HCT116 (cell line): Measurements from ENCODE around the gene AMOTL2. TPM values are rescaled to one million over a fixed set of nuclear protein-coding genes. Genes with fewer than 3 reads are reported as not detected.

Source experiments
- ATAC-seq: fragments of 200-7000 bp; cut with Tn5 transposase; 2 replicates; pipeline ENCODE4 v1.9.1; 2020; ENCODE audit warnings: mild to moderate bottlenecking, moderate library complexity
- BruUV-seq: library from RNA; stranded (reverse); fragments of 400-500 nt; replicated peaks from 2 replicates; lab custom pipeline; 2021; lab: Mats Ljungman, UMichigan
- CTCF ChIA-PET: fragments of 300-600 bp; sonication (Branson Sonifier 250); formaldehyde crosslinking; loops from one replicate; lab custom pipeline; 2021; ENCODE audit warnings: antibody characterized with exemption; lab: Charles Lee
- POLR2A ChIA-PET: fragments of 300-600, 350-600 bp; sonication (Branson Sonifier 250); formaldehyde crosslinking; loops from one replicate; lab custom pipeline; 2021; ENCODE audit warnings: antibody characterized with exemption; lab: Charles Lee
- RAD21 ChIA-PET, 2 experiments: fragments of 300-600 bp; sonication (Branson Sonifier 250); formaldehyde crosslinking; loops; one replicate each; lab custom pipeline; 2023; ENCODE audit warnings: low total read pairs in 2 of 2; ENCODE audit not compliant: uncharacterized antibody in 2 of 2, unreplicated experiment in 2 of 2, low non-redundant PET in 1 of 2; lab: Charles Lee
- DNase-seq: peaks from one replicate; pipeline ENCODE4 v3.0.0-alpha.2; 2010; ENCODE audit warnings: low read depth, low spot score
- H2AFZ ChIP-seq: fragments of 200-600 bp; shearing (Covaris generic), sonication (generic); 2 replicates; pipeline ENCODE4 v1.6.1; 2017; ENCODE audit warnings: low read depth, mixed run types, mixed read lengths, antibody characterized with exemption, low read length; ENCODE audit not compliant: poor library complexity, severe bottlenecking
- H3K27ac ChIP-seq: 2 replicates; pipeline ENCODE4 v1.5.1; 2012; ENCODE audit warnings: low read depth, low read length
- H3K27me3 ChIP-seq: fragments of 200-600 bp; sonication (generic); 2 replicates; pipeline ENCODE4 v1.6.1; 2016; ENCODE audit warnings: mixed run types, low read length, mixed read lengths; ENCODE audit not compliant: insufficient read depth
- H3K36me3 ChIP-seq, 2 experiments: fragments of 200-500 bp in 1 of 2; fragments of 200-600 bp in 1 of 2; sonication (Bioruptor generic) in 1 of 2; sonication (generic) in 1 of 2; 2 replicates each; pipeline versions ENCODE4 v1.5.1 to v1.6.1; 2014 to 2016; ENCODE audit warnings: low read length in 2 of 2, inconsistent platforms in 1 of 2, mixed read lengths in 1 of 2, mixed run types in 1 of 2; ENCODE audit not compliant: insufficient read depth in 2 of 2, control insufficient read depth in 1 of 2
- H3K4me1 ChIP-seq, 2 experiments: fragments of 200-600 bp in 1 of 2; sonication (generic) in 1 of 2; 2 replicates each; pipeline versions ENCODE4 v1.5.1 to v1.6.1; 2012 to 2017; ENCODE audit warnings: low read length in 2 of 2, inconsistent platforms in 1 of 2, mild to moderate bottlenecking in 1 of 2, mixed read lengths in 1 of 2, mixed run types in 1 of 2, moderate library complexity in 1 of 2; ENCODE audit not compliant: insufficient read depth in 2 of 2, control insufficient read depth in 1 of 2
- H3K4me2 ChIP-seq: fragments of 200-600 bp; sonication (generic); 2 replicates; pipeline ENCODE4 v1.6.1; 2017; ENCODE audit warnings: mixed run types, low read length, mixed read lengths
- H3K4me3 ChIP-seq, 2 experiments: fragments of 200-600 bp in 1 of 2; sonication (generic) in 1 of 2; replicated peaks in 1 of 2; 2 replicates each; pipeline ENCODE4 v1.5.1; 2011 to 2016; ENCODE audit warnings: low read length in 2 of 2, control low read depth in 1 of 2, low read depth in 1 of 2, mild to moderate bottlenecking in 1 of 2, mixed read lengths in 1 of 2, mixed run types in 1 of 2
- H3K79me2 ChIP-seq: fragments of 200-600 bp; sonication (generic); 2 replicates; pipeline ENCODE4 v1.6.1; 2017; ENCODE audit warnings: mild to moderate bottlenecking, mixed run types, low read length, moderate library complexity, mixed read lengths; ENCODE audit not compliant: insufficient read depth
- H3K9ac ChIP-seq: fragments of 200-600 bp; sonication (generic); 2 replicates; pipeline ENCODE4 v1.6.1; 2016; ENCODE audit warnings: low read length, mixed read lengths
- H3K9me2 ChIP-seq: fragments of 200-600 bp; sonication (generic), shearing (Covaris generic); 2 replicates; pipeline ENCODE4 v1.6.1; 2017; ENCODE audit warnings: mixed run types, mild to moderate bottlenecking, moderate library complexity; ENCODE audit not compliant: insufficient read depth
- H3K9me3 ChIP-seq, 2 experiments: fragments of 200-500 bp in 1 of 2; fragments of 200-600 bp in 1 of 2; sonication (Bioruptor generic) in 1 of 2; sonication (generic) in 1 of 2; 2 replicates each; pipeline ENCODE4 v1.6.1; 2014 to 2017; ENCODE audit warnings: low read length in 2 of 2, mixed read lengths in 2 of 2, inconsistent platforms in 1 of 2, low read depth in 1 of 2, mild to moderate bottlenecking in 1 of 2, mixed run types in 1 of 2, moderate library complexity in 1 of 2; ENCODE audit not compliant: control insufficient read depth in 1 of 2, insufficient read depth in 1 of 2
- H4K20me1 ChIP-seq: fragments of 200-600 bp; sonication (generic), shearing (Covaris generic); 2 replicates; pipeline ENCODE4 v1.6.1; 2017; ENCODE audit warnings: mixed run types, mild to moderate bottlenecking, moderate library complexity; ENCODE audit not compliant: insufficient read depth
- CEBPB ChIP-seq: IDR thresholded peaks from 2 replicates; pipeline ENCODE4 v1.6.1; 2012; ENCODE audit warnings: low read depth
- ELF1 ChIP-seq: IDR thresholded peaks from 2 replicates; pipeline ENCODE4 v1.6.1; 2012; ENCODE audit warnings: low read depth, borderline replicate concordance
- POLR2AphosphoS5 ChIP-seq: IDR thresholded peaks from 2 replicates; pipeline ENCODE4 v1.6.1; 2011; ENCODE audit warnings: mild to moderate bottlenecking, low read depth, low read length, moderate library complexity
- SRF ChIP-seq: IDR thresholded peaks from 2 replicates; pipeline ENCODE4 v1.6.1; 2012; ENCODE audit warnings: low read depth
- TCF7L2 ChIP-seq: IDR thresholded peaks from 2 replicates; pipeline ENCODE4 v1.7.0; 2011; ENCODE audit warnings: borderline replicate concordance, inconsistent platforms; ENCODE audit not compliant: insufficient read depth, insufficient read length; ENCODE audit errors: extremely low read depth
- ZFX ChIP-seq: fragments of 450-650 bp; IDR thresholded peaks from 2 replicates; pipeline ENCODE4 v1.6.1; 2017
- ZNF274 ChIP-seq: fragments of 200-500 bp; sonication (Bioruptor generic); IDR thresholded peaks from 2 replicates; pipeline ENCODE4 v1.6.1; 2014; ENCODE audit warnings: mild to moderate bottlenecking, low read depth, low read length, inconsistent platforms
- intact Hi-C: fragments of 100-400 bp; cut with micrococcal nuclease; formaldehyde crosslinking; loops from 2 replicates; pipeline ENCODE4 v1.10.0; 2022
- total RNA-seq: library from RNA; stranded (reverse); gene quantifications from one replicate; pipeline ENCODE4 v1.2.1, GENCODE V29; 2021; ENCODE audit not compliant: unreplicated experiment
- TF ChIP-seq, protein P1 (sequence below), 3 experiments: fragments of 200-600 bp in 1 of 3; sonication (generic) in 1 of 3; IDR thresholded peaks in 2 of 3; conservative IDR thresholded peaks in 1 of 3; 2 replicates each; pipeline ENCODE4 v1.5.1; 2012 to 2017; ENCODE audit warnings: low read depth in 2 of 3, low read length in 2 of 3, antibody characterized with exemption in 1 of 3, borderline replicate concordance in 1 of 3, control low read depth in 1 of 3, mild to moderate bottlenecking in 1 of 3, mixed read lengths in 1 of 3, mixed run types in 1 of 3, moderate library complexity in 1 of 3; ENCODE audit not compliant: insufficient read depth in 1 of 3
- TF ChIP-seq, protein P2 (sequence below): IDR thresholded peaks from 2 replicates; pipeline ENCODE4 v1.6.1; 2011; ENCODE audit warnings: mild to moderate bottlenecking, low read length, moderate library complexity; ENCODE audit not compliant: insufficient replicate concordance; ENCODE audit errors: extremely low read depth

The AMOTL2 gene
- total RNA-seq, 1 experiment from 2014 or later, result 54.0 TPM

DNA sequence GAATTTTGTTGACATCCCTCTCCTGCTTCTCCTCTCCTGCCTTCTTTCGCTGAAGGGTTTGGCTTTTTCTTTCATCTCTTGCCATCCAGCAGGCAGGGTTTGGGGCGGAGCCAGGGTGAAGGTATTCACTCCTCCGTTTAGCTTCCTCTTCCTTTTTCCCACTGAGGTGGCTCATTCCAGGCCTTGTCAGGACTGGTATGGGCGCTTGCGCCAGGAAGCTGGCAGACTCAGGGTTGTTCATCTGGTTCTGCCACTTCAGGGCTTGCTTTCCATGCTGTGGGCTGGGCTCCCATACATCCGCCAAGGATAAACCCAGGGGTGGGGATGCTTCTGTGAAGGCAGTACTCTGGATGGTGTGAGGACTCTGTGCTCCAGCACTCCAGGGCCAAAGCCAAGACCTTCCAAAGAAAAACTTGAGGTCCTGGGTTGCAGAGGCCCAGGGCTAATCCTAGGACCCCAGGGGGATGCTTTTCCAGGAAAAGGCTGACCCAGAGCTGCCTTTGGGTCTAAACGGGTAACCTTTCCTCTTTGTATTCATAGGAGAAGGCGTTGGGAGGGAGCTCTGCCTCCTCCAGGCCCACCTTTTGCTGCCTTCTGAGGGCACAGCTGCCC is 7.7 kb upstream of the AMOTL2 start:
- peak overlapping the region; percentile 36 for H2AFZ ChIP-seq
- DNase-seq, result no peak
- BruUV-seq, result no TSS peak

DNA sequence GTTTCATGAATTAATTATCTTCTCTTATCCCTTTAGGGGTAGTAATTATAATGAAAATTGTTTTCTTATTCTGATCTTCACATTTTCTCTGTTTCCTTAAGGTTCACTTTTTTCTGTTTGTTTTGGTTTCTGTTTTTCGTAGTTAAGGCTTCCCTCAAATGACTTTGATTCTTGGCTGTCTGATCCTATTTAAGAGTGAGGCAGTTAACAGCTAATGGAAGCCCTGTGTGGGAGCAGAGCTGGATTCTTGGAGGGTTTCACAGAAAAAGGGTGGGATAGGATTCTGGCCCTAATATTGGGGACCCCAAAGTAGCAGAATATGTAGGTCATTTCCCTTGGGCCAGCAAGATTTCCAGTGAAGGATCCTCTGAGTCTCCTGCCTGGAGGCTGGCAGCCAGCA is 6.8 kb upstream of the AMOTL2 start:
- no peak for ATAC-seq
- RAD21 ChIA-PET, result no interaction called here
- no TSS peak for BruUV-seq
- Histone ChIP-seq H3K9ac (0 out of 2 replicates have a peak overlapping the region, but pooled peaks have one; percentile 1), H3K9me3 (no peaks in the 10 kb centered on the region), H3K36me3 (no peaks in the 10 kb centered on the region), H2AFZ (no peak overlapping the region), H3K79me2 (no peaks in the 10 kb centered on the region), H3K4me1 (peaks cover 35 to 38% of the 10 kb centered on the region in 2 experiments), H3K27ac (no peak overlapping the region), H3K4me3 (no peak overlapping the region), H3K27me3 (no peaks in the 10 kb centered on the region), H3K9me2 (no peaks in the 10 kb centered on the region; the same call in 1 of the 2 replicates), H3K4me2 (peak overlapping the region; percentile 52; the same call in 1 of the 2 replicates), H4K20me1 (no peaks in the 10 kb centered on the region)
- CTCF ChIA-PET, result interaction anchor here (1.1 to 1.9 kb wide), 2 partner anchors 65 to 93 kb away, joined by 3 to 6 read pairs; no protein-coding TSS in a partner anchor
- no peak for DNase-seq
- intact Hi-C loops, result no loop called here
- POLR2A ChIA-PET, result no interaction called here
- TF ChIP-seq TCF7L2, result no peak
- TF ChIP-seq CEBPB, result no peak
- TF ChIP-seq ZNF274, result no peak
- no peak for TF ChIP-seq ELF1
- no peak for TF ChIP-seq ZFX
- no peak for TF ChIP-seq POLR2AphosphoS5
- TF ChIP-seq, protein P1, sequence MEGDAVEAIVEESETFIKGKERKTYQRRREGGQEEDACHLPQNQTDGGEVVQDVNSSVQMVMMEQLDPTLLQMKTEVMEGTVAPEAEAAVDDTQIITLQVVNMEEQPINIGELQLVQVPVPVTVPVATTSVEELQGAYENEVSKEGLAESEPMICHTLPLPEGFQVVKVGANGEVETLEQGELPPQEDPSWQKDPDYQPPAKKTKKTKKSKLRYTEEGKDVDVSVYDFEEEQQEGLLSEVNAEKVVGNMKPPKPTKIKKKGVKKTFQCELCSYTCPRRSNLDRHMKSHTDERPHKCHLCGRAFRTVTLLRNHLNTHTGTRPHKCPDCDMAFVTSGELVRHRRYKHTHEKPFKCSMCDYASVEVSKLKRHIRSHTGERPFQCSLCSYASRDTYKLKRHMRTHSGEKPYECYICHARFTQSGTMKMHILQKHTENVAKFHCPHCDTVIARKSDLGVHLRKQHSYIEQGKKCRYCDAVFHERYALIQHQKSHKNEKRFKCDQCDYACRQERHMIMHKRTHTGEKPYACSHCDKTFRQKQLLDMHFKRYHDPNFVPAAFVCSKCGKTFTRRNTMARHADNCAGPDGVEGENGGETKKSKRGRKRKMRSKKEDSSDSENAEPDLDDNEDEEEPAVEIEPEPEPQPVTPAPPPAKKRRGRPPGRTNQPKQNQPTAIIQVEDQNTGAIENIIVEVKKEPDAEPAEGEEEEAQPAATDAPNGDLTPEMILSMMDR (IDR thresholded peaks at IDR 0.05 in 2 of 3, conservative IDR thresholded peaks at IDR 0.05 in 1 of 3; ENCODE audit: borderline replicate concordance in 1 of 3, insufficient read depth in 1 of 3, low read depth in 2 of 3, low read length in 2 of 3), result no peak

More for the DNA sequence above, 7.7 kb upstream of the AMOTL2 start:
- H3K4me1 ChIP-seq, result peaks cover 27 to 29% of the 10 kb centered on the region in 2 experiments
- intact Hi-C loops, result no loop called here
- H3K27me3 ChIP-seq, result no peaks in the 10 kb centered on the region
- ChIA-PET CTCF (interaction anchor here (0.8 to 1.9 kb wide), 4 partner anchors 64 to 92 kb away, joined by 3 to 6 read pairs (median 3); no protein-coding TSS in a partner anchor), RAD21 (no interaction called here), POLR2A (no interaction called here)
- H3K79me2 ChIP-seq, result no peaks in the 10 kb centered on the region
- no peak overlapping the region for H3K4me3 ChIP-seq
- no peak overlapping the region for H3K9ac ChIP-seq
- peak overlapping the region; percentile 52 for H3K4me2 ChIP-seq
- no peak overlapping the region for H3K27ac ChIP-seq
- ATAC-seq, result peak; percentile 68
- no peaks in the 10 kb centered on the region; the same call in 1 of the 2 replicates for H3K9me2 ChIP-seq
- TF ChIP-seq, protein P2, sequence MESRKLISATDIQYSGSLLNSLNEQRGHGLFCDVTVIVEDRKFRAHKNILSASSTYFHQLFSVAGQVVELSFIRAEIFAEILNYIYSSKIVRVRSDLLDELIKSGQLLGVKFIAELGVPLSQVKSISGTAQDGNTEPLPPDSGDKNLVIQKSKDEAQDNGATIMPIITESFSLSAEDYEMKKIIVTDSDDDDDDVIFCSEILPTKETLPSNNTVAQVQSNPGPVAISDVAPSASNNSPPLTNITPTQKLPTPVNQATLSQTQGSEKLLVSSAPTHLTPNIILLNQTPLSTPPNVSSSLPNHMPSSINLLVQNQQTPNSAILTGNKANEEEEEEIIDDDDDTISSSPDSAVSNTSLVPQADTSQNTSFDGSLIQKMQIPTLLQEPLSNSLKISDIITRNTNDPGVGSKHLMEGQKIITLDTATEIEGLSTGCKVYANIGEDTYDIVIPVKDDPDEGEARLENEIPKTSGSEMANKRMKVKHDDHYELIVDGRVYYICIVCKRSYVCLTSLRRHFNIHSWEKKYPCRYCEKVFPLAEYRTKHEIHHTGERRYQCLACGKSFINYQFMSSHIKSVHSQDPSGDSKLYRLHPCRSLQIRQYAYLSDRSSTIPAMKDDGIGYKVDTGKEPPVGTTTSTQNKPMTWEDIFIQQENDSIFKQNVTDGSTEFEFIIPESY, result peak; percentile 16
- TF ChIP-seq POLR2AphosphoS5 (peak; percentile 30; the same call in 1 of the 2 replicates), SRF (no peak)
- no peaks in the 10 kb centered on the region for H4K20me1 ChIP-seq
- H3K36me3 ChIP-seq, result no peaks in the 10 kb centered on the region
- no peaks in the 10 kb centered on the region for H3K9me3 ChIP-seq
